ENCODE results near the gene NAAA. TPM values are rescaled to one million over a fixed set of nuclear protein-coding genes. Genes with fewer than 3 reads are reported as not detected.
"Not testable (repeated sequence)": the region's sequence is repeated elsewhere in the genome, so short reads cannot be mapped to it uniquely, and the experiment has no call there.

The NAAA gene
- total RNA-seq, 1 donor from 2014 or later = 26.4 TPM

- Histone ChIP-seq H3K4me1 (no peaks in the 10 kb centered on the region), H3K27me3 (ENCODE audit: low read depth) (no peaks in the 10 kb centered on the region), H3K4me3 (no peak overlapping the region), H3K27ac (no peak overlapping the region), H3K9me3 (no peaks in the 10 kb centered on the region), H3K36me3 (peaks cover 49% of the 10 kb centered on the region)
- ATAC-seq = peak; percentile 76 to 79
- intact Hi-C loops (cut with DNase I) = no loop called here
- no peak for DNase-seq
- TF ChIP-seq CTCF (IDR thresholded peaks at IDR 0.05) = peak; percentile 72
Measured at GRCh38 chr4:75916091-75916661, 24.6 kb downstream of the NAAA start.

GRCh38 chr4:75912968-75913367 lies 27.8 kb downstream of the NAAA start:
- no peaks in the 10 kb centered on the region for H3K4me1 ChIP-seq
- TF ChIP-seq CTCF (IDR thresholded peaks at IDR 0.05) = no peak
- H3K9me3 ChIP-seq = no peaks in the 10 kb centered on the region
- intact Hi-C loops (cut with DNase I) = no loop called here
- H3K36me3 ChIP-seq = peaks cover 17% of the 10 kb centered on the region
- DNase-seq (no peak), ATAC-seq (no peak)
- H3K4me3 ChIP-seq = no peak overlapping the region
- no peaks in the 10 kb centered on the region for H3K27me3 ChIP-seq (ENCODE audit: low read depth)
- no peak overlapping the region for H3K27ac ChIP-seq

GRCh38 chr4:75910831-75911230 lies 30.0 kb downstream of the NAAA start:
- intact Hi-C loops (cut with DNase I); ATAC-seq; H3K4me3 ChIP-seq; H3K9me3 ChIP-seq; H3K4me1 ChIP-seq; DNase-seq; H3K27me3 ChIP-seq (ENCODE audit: low read depth); H3K27ac ChIP-seq: not testable (repeated sequence)
- peaks cover 11% of the 10 kb centered on the region for H3K36me3 ChIP-seq

- intact Hi-C loops (cut with DNase I) = no loop called here
- no peak overlapping the region for H3K27ac ChIP-seq
- H3K4me3 ChIP-seq = no peak overlapping the region
- DNase-seq = no peak
- no peaks in the 10 kb centered on the region for H3K9me3 ChIP-seq
- no peaks in the 10 kb centered on the region for H3K27me3 ChIP-seq (ENCODE audit: low read depth)
- no peaks in the 10 kb centered on the region for H3K36me3 ChIP-seq
- TF ChIP-seq CTCF (IDR thresholded peaks at IDR 0.05) = no peak
- no peaks in the 10 kb centered on the region for H3K4me1 ChIP-seq
- ATAC-seq = no peak
Measured at GRCh38 chr4:75909405-75909804, 31.4 kb downstream of the NAAA start.

- intact Hi-C loops (cut with DNase I) = no loop called here
- no peak for ATAC-seq
- no peak overlapping the region for H3K27ac ChIP-seq
Measured at GRCh38 chr4:75908555-75908954, 32.3 kb downstream of the NAAA start.

More at GRCh38 chr4:75908555-75908954, 32.3 kb downstream of the NAAA start:
- no peak for DNase-seq
- Histone ChIP-seq H3K9me3 (no peaks in the 10 kb centered on the region), H3K36me3 (no peaks in the 10 kb centered on the region), H3K27me3 (ENCODE audit: low read depth) (no peaks in the 10 kb centered on the region), H3K4me1 (no peaks in the 10 kb centered on the region), H3K4me3 (no peak overlapping the region)
- TF ChIP-seq CTCF (IDR thresholded peaks at IDR 0.05) = no peak
